HepG2 (cell line): ENCODE results near the gene STK38L. TPM values are rescaled to one million over a fixed set of nuclear protein-coding genes. Genes with fewer than 3 reads are reported as not detected.

Source experiments
- ATAC-seq: fragments of 200-7000 bp; cut with Tn5 transposase; 3 replicates; pipeline ENCODE4 v1.9.1; 2020; ENCODE audit warnings: mild to moderate bottlenecking, moderate library complexity
- BruUV-seq: library from RNA; stranded (reverse); fragments of 400-500 nt; replicated peaks from 2 replicates; lab custom pipeline; 2021; lab: Mats Ljungman, UMichigan
- CTCF ChIA-PET: fragments of 300-600 bp; formaldehyde crosslinking; extraction: SDS; loops from one replicate; lab custom pipeline; 2021; ENCODE audit warnings: low total read pairs, inconsistent platforms, low intra/inter-chr PET ratio; lab: Yijun Ruan, JAX
- POLR2A ChIA-PET: fragments of 350-600 bp; sonication (Branson Sonifier 250); formaldehyde crosslinking; loops from one replicate; lab custom pipeline; 2020; ENCODE audit warnings: antibody characterized with exemption, inconsistent platforms; lab: Yijun Ruan, JAX
- DNase-seq: peaks from one replicate; pipeline ENCODE4 v3.0.0-alpha.2; 2015; ENCODE audit warnings: low spot score
- FAIRE-seq: peaks from 3 replicates; lab custom pipeline; 2011; peaks lifted over from hg19 to GRCh38; lab: Jason Lieb, UNC
- H2AFZ ChIP-seq: one replicate; pipeline ENCODE4 v1.6.1; 2011; ENCODE audit warnings: low read length, inconsistent platforms
- H3K27ac ChIP-seq: fragments of 300-600 bp; 3 replicates; pipeline ENCODE4 v1.8.0; 2011; ENCODE audit warnings: mixed run types, mild to moderate bottlenecking, mixed read lengths, low read length, inconsistent platforms; ENCODE audit not compliant: insufficient read depth; ENCODE audit errors: extremely low read length
- H3K27me3 ChIP-seq, 2 experiments: fragments of 200-600 bp in 1 of 2; 2 replicates in 1 of 2; 3 replicates in 1 of 2; pipeline versions ENCODE4 v1.6.0 to v1.8.0; 2011; ENCODE audit warnings: low read length in 2 of 2, mild to moderate bottlenecking in 2 of 2, moderate library complexity in 2 of 2, inconsistent platforms in 1 of 2; ENCODE audit not compliant: insufficient read depth in 2 of 2, control insufficient read depth in 1 of 2
- H3K36me3 ChIP-seq, 2 experiments: fragments of 200-600 bp in 1 of 2; replicated peaks in 1 of 2; 2 replicates in 1 of 2; 3 replicates in 1 of 2; pipeline versions ENCODE4 v1.5.1 to v1.8.0; 2011; ENCODE audit warnings: low read length in 2 of 2, inconsistent platforms in 1 of 2; ENCODE audit not compliant: insufficient read depth in 2 of 2, control insufficient read depth in 1 of 2
- H3K4me1 ChIP-seq: 2 replicates; pipeline ENCODE4 v1.5.1; 2012; ENCODE audit warnings: low read length, inconsistent platforms; ENCODE audit not compliant: insufficient read depth
- H3K4me2 ChIP-seq: 2 replicates; pipeline ENCODE4 v1.6.0; 2011; ENCODE audit warnings: low read depth, low read length, inconsistent platforms
- H3K4me3 ChIP-seq, 3 experiments: fragments of 200-600 bp in 1 of 3; sonication (generic), shearing (Covaris generic) in 1 of 3; replicated peaks in 1 of 3; 2 replicates each; pipeline ENCODE4 v1.5.1; 2011 to 2016; ENCODE audit warnings: low read length in 3 of 3, inconsistent platforms in 2 of 3, low read depth in 2 of 3, mild to moderate bottlenecking in 2 of 3, control low read depth in 1 of 3, mixed read lengths in 1 of 3; ENCODE audit not compliant: insufficient read depth in 1 of 3
- H3K79me2 ChIP-seq: one replicate; pipeline ENCODE4 v1.6.1; 2011; ENCODE audit warnings: low read length, inconsistent platforms; ENCODE audit not compliant: insufficient read depth
- H3K9ac ChIP-seq: 2 replicates; pipeline ENCODE4 v1.6.0; 2011; ENCODE audit warnings: mild to moderate bottlenecking, low read depth, low read length, inconsistent platforms; ENCODE audit not compliant: insufficient read depth
- H3K9me3 ChIP-seq: 2 replicates; pipeline ENCODE4 v1.5.1; 2012; ENCODE audit warnings: mild to moderate bottlenecking, low read length
- H4K20me1 ChIP-seq: 2 replicates; pipeline ENCODE4 v1.6.0; 2011; ENCODE audit warnings: inconsistent platforms, mild to moderate bottlenecking, low read length, moderate library complexity; ENCODE audit not compliant: insufficient read depth
- GLMP ChIP-seq: sonication (generic); formaldehyde crosslinking; IDR thresholded peaks from 2 replicates; pipeline ENCODE4 v1.9.0; 2021; ENCODE audit warnings: missing genetic modification reagents, mild to moderate bottlenecking, borderline replicate concordance
- GPBP1L1 ChIP-seq: sonication (generic); formaldehyde crosslinking; IDR thresholded peaks from 2 replicates; pipeline ENCODE4 v1.5.0; 2020; ENCODE audit warnings: mild to moderate bottlenecking, missing genetic modification reagents
- HDAC1 ChIP-seq: sonication (generic); formaldehyde crosslinking; IDR thresholded peaks from 2 replicates; pipeline ENCODE4 v1.5.1; 2020; ENCODE audit warnings: mild to moderate bottlenecking, missing genetic modification reagents
- MAFF ChIP-seq: IDR thresholded peaks from 2 replicates; pipeline ENCODE4 v1.6.1; 2011; ENCODE audit warnings: low read depth, low read length, improper control_type of control experiment
- MAFK ChIP-seq, 2 experiments: IDR thresholded peaks in 1 of 2; conservative IDR thresholded peaks in 1 of 2; 2 replicates each; pipeline ENCODE4 v1.6.1; 2011; ENCODE audit warnings: improper control_type of control experiment in 2 of 2, low read length in 2 of 2
- MIER3 ChIP-seq: IDR thresholded peaks from 2 replicates; pipeline ENCODE4 v1.6.1; 2016; ENCODE audit warnings: missing compliant biosample characterization, borderline replicate concordance
- ZNF280B ChIP-seq: sonication (generic); formaldehyde crosslinking; IDR thresholded peaks from 2 replicates; pipeline ENCODE4 v1.5.0; 2020; ENCODE audit warnings: missing genetic modification reagents, mild to moderate bottlenecking, borderline replicate concordance
- ZNF574 ChIP-seq: sonication (generic); formaldehyde crosslinking; IDR thresholded peaks from 2 replicates; pipeline ENCODE4 v1.4.0; 2020; ENCODE audit warnings: missing genetic modification reagents
- WGBS: methylation state at CpG from one replicate; pipeline ENCODE4 v1.1.6; 2017; ENCODE audit warnings: low lambda C conversion rate; 5-methylcytosine and 5-hydroxymethylcytosine counted together
- in situ Hi-C: cut with HindIII; loops from 2 replicates; pipeline ENCODE4 v1.10.0; 2017; ENCODE audit warnings: low pct_unique_long_range_greater_than_20kb; ENCODE audit not compliant: extremely low pct_ligation_motif_present
- intact Hi-C: fragments of 100-400 bp; cut with micrococcal nuclease; formaldehyde crosslinking; loops from one replicate; pipeline ENCODE4 v1.10.0; 2022; ENCODE audit not compliant: unreplicated experiment
- polyA plus RNA-seq, 8 experiments: library from polyadenylated mRNA; depleted of rRNA in 3 of 8; stranded (reverse) in 7 of 8; unstranded in 1 of 8; fragments of >200 nt; fragmentation: Illumina TruSeq in 4 of 8; extraction: Trizol in 4 of 8; gene quantifications; 2 replicates each; pipeline versions ENCODE4 v1.2.1 to v1.2.3, GENCODE V29; 2011 to 2016; ENCODE audit warnings: low read depth in 4 of 8, missing spikeins in 1 of 8, mixed read lengths in 1 of 8; ENCODE audit not compliant: insufficient read depth in 1 of 8
- total RNA-seq, 5 experiments: library from RNA; depleted of rRNA; stranded (reverse); fragments of >200 nt; fragmentation: Illumina TruSeq; extraction: Trizol; gene quantifications; 2 replicates each; pipeline ENCODE4 v1.2.3, GENCODE V29; 2016; ENCODE audit warnings: low read depth in 1 of 5

The STK38L gene
- total and polyA plus RNA-seq, 2 of the 13 experiments (the other 11 are each of a cell fraction or from before 2014, with no cell fraction given), result 6.1 to 26.4 TPM

GRCh38 chr12:27210187-27210586 is 33.9 kb upstream of the STK38L start (continued):
- TF ChIP-seq MIER3 (CRISPR knock-in tag) (no peak), GPBP1L1 (CRISPR knock-in tag) (no peak), HDAC1 (CRISPR knock-in tag) (no peak), ZNF280B (CRISPR knock-in tag) (no peak), GLMP (CRISPR knock-in tag) (no peak)

GRCh38 chr12:27212861-27213260 is 31.2 kb upstream of the STK38L start:
- no TSS peak for BruUV-seq
- Histone ChIP-seq H3K27ac (peak overlapping the region; percentile 91), H3K4me1 (peaks cover 23% of the 10 kb centered on the region), H3K36me3 (no peaks in the 10 kb centered on the region), H3K79me2 (no peaks in the 10 kb centered on the region), H3K9ac (no peak overlapping the region), H2AFZ (no peak overlapping the region), H3K4me2 (peak overlapping the region; percentile 89), H3K27me3 (no peaks in the 10 kb centered on the region), H4K20me1 (no peaks in the 10 kb centered on the region), H3K4me3 (peak overlapping the region in 1 of 3 experiments; percentile 24; a peak in 2 of 6 replicates), H3K9me3 (no peaks in the 10 kb centered on the region)
- DNase-seq (no peak), ATAC-seq (no peak), FAIRE-seq (no peak)
- ChIA-PET POLR2A (interaction anchor here (0.6 to 1.8 kb wide), 3 partner anchors 12 to 90 kb away, joined by 3 to 4 read pairs (median 4); partner anchors contain the start of gene STK38L), CTCF (no interaction called here)
- in situ Hi-C loops (no loop called here), intact Hi-C loops (no loop called here)
- 73% methylated on average over 1 of the region's 1 CpG for WGBS
- TF ChIP-seq MAFF, result peak; percentile 90
- TF ChIP-seq ZNF574 (CRISPR knock-in tag), result no peak
- TF ChIP-seq MAFK (conservative IDR thresholded peaks at IDR 0.05 in 1 of 2, IDR thresholded peaks at IDR 0.05 in 1 of 2; ENCODE audit: low read length in 2 of 2), result peak; percentile 89 to 93
